Endometrial microvascular endothelial cells (primary cell): ENCODE measurements around the gene ADAM12. TPM values are rescaled to one million over a fixed set of nuclear protein-coding genes. Genes with fewer than 3 reads are reported as not detected.

Experiments
- in situ Hi-C: cut with HindIII; loops from 2 replicates; pipeline ENCODE4 v1.10.0; 2017; ENCODE audit warnings: low sequenced_read_pairs, low pct_unique_long_range_greater_than_20kb; ENCODE audit errors: inconsistent ontology term
- total RNA-seq: library from RNA; depleted of rRNA; stranded (reverse); fragments of >200 nt; gene quantifications from one replicate; pipeline ENCODE4 v1.2.3, GENCODE V29; 2015; ENCODE audit errors: inconsistent ontology term

ADAM12 gene
- total RNA-seq, 1 donor from 2014 or later = 0.28 TPM

GRCh38 chr10:126006264-126006663, 382.0 kb downstream of the ADAM12 start:
- in situ Hi-C loops = no loop called here

- in situ Hi-C loops = no loop called here
Measured at GRCh38 chr10:126004752-126005151, 383.5 kb downstream of the ADAM12 start.

GRCh38 chr10:126001576-126001975, 386.7 kb downstream of the ADAM12 start:
- in situ Hi-C loops = no loop called here

GRCh38 chr10:125999694-126000093, 388.6 kb downstream of the ADAM12 start:
- in situ Hi-C loops = no loop called here

GRCh38 chr10:125997586-125997985, 390.7 kb downstream of the ADAM12 start:
- in situ Hi-C loops = no loop called here

- in situ Hi-C loops = no loop called here
Measured at GRCh38 chr10:125995726-125996304, 392.5 kb downstream of the ADAM12 start.

- in situ Hi-C loops = no loop called here
Measured at GRCh38 chr10:125994601-125995000, 393.7 kb downstream of the ADAM12 start.

- in situ Hi-C loops = no loop called here
Measured at GRCh38 chr10:125992254-125992653, 396.0 kb downstream of the ADAM12 start.

GRCh38 chr10:125991392-125991791, 396.9 kb downstream of the ADAM12 start:
- in situ Hi-C loops = no loop called here

GRCh38 chr10:125990974-125991373, 397.3 kb downstream of the ADAM12 start:
- in situ Hi-C loops = no loop called here

GRCh38 chr10:125989791-125990190, 398.5 kb downstream of the ADAM12 start:
- in situ Hi-C loops = no loop called here

GRCh38 chr10:125985557-125986240, 402.6 kb downstream of the ADAM12 start:
- in situ Hi-C loops = no loop called here

- in situ Hi-C loops = no loop called here
Measured at GRCh38 chr10:125984865-125985495, 403.3 kb downstream of the ADAM12 start.

- in situ Hi-C loops = no loop called here
Measured at GRCh38 chr10:125984346-125984745, 403.9 kb downstream of the ADAM12 start.

- in situ Hi-C loops = no loop called here
Measured at GRCh38 chr10:125983656-125984055, 404.6 kb downstream of the ADAM12 start.

- in situ Hi-C loops = no loop called here
Measured at GRCh38 chr10:125983161-125983560, 405.1 kb downstream of the ADAM12 start.

GRCh38 chr10:125982260-125982948, 405.9 kb downstream of the ADAM12 start:
- in situ Hi-C loops = no loop called here

GRCh38 chr10:125980521-125981035, 407.7 kb downstream of the ADAM12 start:
- in situ Hi-C loops = no loop called here

- in situ Hi-C loops = no loop called here
Measured at GRCh38 chr10:125979976-125980375, 408.3 kb downstream of the ADAM12 start.
